HG02981 (cell line): Measurements from ENCODE around the gene CHKB.

ENCODE experiments used
- ATAC-seq: cut with Tn5 transposase; IDR thresholded peaks from one replicate; pipeline ENCODE4 v1.9.1; 2021; ENCODE audit warnings: mild to moderate bottlenecking, moderate library complexity; ENCODE audit not compliant: unreplicated experiment

The CHKB gene

DNA sequence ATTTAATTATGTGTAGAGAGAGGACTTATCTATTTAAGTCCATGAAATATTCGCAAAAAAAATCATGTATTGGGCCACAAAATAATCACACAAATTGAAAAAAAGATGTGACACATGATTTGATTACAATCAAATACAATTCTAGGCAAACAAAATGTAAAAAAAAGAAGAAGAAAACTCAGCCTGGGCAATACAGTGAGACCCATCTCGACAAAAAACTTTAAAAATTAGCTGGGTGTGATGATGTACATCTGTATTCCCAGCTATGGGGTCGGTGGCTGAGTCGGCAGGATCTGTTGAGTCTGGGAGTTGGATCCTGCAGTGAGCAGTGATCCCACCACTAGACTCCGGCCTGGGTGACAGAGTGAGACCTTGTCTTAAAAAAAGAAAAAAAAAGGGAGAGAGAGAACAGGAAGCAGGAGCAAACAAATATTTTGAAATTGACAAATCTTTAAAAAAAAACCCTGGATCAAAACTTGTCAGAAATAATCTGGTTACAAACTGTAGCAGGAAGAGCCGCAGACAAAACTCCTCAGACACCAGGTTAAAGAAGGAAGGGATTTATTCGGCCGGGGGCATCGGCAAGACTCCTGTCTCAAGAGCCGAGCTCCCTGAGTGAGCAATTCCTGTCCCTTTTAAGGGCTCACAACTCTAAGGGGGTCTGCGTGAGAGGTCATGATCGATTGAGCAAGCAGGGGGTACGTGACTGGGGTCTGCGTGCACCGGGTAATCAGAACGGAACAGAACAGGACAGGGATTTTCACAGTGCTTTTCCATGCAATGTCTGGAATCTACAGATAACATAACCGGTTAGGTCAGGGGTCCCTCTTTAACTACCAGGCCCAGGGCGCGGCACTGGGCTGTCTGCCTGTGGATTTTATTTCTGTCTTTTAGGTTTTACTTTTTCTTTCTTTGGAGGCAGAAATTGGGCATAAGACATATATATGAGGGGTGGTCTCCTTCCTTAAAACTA is 49.5 kb downstream of the CHKB start:
- ATAC-seq = no peak

DNA sequence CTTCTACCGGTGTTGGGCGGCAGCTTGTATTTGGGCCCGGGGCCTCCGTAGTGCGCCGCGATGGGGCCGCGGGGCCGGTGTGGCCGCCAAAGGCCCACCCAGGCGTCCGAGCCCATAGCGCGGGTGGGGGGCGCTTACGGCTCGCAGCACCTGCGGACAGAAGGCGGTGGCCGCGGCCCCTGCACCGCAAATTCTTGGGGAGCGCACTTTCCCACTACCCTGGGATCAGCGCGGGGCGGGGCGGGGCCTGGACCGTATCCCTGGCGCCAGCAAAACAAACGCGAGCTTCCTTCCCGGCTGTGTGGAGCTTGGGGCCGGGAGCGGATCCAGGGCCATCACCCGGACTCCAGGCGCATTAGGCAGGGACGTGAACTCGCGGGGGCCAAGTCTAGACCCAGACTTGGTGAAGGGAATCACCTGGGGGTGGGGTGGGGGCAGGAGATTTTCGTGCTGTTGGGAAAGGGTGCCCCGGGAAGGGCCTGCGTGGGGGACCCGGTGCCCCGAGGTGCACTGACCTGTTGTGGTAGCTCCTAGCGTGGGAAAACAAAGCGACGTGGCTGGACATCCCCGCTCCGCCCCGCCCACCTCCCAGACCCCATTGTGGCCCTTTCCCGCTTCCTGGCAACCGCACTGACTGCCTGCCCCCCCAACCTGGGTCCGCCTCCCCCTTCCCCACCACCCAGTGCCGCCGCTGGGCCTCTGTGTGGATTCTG is 50.5 kb downstream of the CHKB start:
- no peak for ATAC-seq

DNA sequence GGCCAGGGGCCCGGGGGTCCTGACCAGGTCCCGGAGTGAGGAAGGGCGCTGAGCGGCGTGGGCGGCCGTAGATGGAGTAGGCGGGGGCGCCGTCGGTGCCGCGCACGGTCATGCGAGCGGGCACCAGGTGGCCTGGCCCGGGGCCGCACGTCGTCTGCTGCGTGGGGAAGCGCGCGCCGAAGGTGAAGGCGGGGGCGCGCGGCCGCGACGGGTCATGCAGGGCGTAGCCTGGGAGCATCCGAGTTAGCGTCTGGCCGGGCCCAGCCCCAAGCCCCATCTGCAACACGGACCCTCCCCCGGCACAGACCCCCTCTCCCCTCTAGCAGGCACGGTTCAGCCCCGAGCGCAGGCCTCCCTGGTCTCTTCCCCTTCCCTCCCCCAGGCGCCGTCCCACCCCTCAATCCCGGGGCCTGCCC is 51.1 kb downstream of the CHKB start:
- no peak for ATAC-seq

DNA sequence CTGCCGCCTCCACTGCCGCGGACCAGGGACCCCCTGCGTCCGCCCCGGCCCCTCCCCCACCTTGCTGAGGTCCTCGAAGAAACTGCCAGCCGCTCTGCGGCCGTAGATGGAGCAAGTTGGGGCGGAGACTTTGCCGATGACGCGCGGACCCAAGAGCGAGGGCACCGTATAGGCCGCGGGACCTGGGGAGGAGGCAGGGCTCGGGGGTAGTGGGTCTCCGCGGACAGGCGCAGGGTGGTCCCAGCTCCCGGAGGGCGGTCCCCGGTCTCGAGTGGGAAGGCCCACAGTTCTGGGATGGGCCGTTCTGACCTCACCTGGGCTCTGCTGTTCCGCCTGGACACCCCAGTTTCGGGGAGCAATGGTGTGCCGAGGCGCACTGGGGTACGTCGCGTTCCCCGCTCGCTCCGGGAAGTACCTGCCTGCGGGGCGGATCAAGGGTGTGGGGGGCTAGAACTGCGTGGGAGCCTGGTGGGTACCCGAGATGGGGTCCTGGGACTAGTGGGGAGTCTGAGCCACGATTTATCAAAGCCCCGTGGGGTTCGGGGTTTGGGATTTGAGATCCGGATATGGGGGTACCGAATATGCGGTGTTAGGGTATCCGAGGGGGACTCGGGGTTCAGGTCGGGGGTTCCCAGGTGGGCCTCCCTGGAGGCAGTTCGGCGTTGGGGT is 51.6 kb downstream of the CHKB start:
- ATAC-seq = no peak

DNA sequence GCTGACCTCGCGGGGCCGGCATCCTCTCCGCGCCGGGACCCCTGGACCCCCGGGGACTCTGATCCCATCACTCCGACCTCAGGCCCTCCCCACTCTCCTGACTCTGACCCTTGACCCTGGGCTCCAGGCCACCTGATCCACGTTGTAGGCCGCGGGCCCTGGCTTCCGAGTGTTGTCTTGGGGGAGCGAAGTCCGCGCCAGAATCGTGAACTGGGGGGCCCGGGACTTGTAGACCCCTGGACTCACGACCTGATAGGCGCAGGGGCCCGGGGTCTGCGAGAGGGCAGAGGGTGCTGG is 52.1 kb downstream of the CHKB start:
- ATAC-seq = no peak

GRCh38 chr22:50529897-50530579 is 52.6 kb downstream of the CHKB start, which contains the start of gene TYMP:
Gene TYMP (minus strand): TSS chr22:50530012. CDS start chr22:50529709, 303 bp downstream.
- peak; percentile 18 for ATAC-seq

- no peak for ATAC-seq
Observed at GRCh38 chr22:50529416-50529896, 53.2 kb downstream of the CHKB start.
